ENCODE results near the gene NFAM1.

The NFAM1 gene

DNA sequence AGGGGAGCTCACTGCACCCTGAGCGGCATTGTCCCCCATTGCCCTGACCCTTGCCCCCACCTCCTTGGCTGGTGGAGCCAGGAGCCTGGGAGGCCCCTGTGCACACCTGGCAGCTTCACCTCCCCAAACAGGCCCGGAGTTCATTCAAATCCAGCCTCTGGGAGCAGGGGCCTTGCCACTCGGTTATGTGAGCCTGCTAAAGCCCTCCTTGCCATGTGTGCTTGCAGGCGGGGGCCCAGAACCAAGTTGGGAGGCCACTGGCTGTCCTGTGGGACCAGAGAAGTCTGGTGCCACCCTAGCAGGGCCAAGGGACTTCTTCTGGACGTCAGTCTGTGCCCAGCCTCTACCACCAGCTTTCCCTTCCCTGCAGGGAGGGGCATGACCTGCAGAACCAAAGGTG is 48.9 kb downstream of the NFAM1 start:
- no peak for DNase-seq (ENCODE audit: low read depth)

- no peak for DNase-seq (ENCODE audit: low read depth)
These were observed 51.2 kb downstream of the NFAM1 start for GRCh38 chr22:42380769-42381551.

DNA sequence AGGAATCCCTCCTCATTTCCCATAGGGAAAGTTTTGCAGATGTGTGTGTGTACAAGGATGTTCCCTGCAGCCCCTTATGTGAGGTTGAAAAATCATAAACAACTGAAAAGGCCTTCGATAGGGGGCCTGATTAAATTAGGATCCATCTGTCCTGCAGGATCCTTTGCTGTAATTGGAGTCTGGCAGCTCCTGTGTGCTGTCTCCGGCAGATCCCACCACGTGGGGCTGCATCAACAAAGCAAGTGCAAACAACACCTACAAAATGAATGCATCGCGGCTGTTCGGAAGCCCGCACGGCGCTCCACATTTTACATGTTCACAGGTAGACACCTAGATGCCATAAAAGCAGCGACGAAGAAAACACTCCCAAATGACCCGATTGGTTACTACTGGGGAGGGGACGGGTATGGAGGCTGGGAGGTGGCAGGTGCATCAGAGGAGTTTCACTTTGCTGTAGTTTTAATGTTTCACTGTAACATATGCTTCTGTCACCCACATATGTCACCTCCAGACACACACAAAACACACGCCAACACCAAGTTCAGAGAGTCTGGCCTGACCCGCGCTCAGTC is 52.2 kb downstream of the NFAM1 start:
- no peak for DNase-seq (ENCODE audit: low read depth)

DNA sequence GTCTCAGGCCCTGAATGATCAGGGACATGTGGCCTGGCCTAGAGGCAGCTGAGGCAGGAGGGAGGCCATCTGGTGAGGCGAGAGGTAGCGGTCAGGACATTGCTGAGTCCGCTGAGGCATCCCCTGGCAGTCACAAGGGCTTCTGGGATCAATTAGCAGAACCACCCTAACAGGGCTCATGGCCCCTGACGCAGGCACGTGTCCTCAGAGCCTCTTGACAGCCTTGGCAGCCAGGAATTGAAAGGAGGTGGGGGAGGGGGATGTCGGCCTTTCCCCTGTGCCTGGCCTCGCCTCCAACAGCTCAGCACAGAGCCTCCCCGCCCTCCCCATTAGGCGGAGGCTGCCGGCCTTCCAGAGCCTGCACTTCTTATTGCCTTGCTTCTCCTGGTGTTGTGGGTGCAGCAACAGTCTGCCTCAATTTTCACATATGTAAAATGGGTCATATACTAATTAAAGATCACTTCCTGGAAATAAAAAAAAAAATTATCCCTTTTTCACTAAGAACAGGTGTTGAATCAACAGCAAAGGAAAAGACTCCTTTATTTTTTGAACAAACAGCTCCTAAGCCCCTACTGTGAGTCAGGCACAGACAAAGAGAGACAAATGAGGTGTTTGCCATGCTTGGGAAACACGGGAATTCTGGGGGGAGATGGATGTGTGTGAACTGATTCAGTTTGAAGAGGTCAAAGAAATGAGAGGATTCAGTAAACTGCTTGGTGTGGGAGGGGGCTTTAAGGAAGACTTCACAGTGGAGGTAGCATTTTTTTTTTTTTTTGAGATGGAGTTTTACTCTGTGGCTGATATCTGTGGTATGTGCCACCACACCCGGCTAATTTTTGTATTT is 55.3 kb downstream of the NFAM1 start:
- peak; percentile 95 for DNase-seq (ENCODE audit: low read depth)

DNA sequence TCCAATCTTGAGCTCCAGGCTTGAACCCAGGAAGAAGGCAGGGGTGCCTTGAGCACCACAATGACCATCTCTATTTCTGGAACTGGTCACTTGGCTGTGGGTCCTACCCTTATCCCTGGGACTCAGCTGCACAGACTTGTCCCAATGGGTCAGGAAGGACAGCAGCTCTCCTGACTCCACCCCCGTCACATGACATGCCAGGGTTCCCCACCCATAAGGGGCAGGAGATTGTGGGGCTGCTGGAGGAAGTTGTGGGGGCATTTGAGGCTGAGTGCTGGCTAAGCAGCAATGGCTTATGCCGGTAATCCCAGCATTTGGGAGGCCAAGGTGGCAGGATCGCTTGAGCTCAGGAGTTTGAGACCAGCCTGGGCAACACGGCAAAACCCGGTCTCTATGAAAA is 56.2 kb downstream of the NFAM1 start:
- no peak for DNase-seq (ENCODE audit: low read depth)

GRCh38 chr22:42372976-42373375 is 59.2 kb downstream of the NFAM1 start:
- DNase-seq (ENCODE audit: low read depth) = no peak

DNA sequence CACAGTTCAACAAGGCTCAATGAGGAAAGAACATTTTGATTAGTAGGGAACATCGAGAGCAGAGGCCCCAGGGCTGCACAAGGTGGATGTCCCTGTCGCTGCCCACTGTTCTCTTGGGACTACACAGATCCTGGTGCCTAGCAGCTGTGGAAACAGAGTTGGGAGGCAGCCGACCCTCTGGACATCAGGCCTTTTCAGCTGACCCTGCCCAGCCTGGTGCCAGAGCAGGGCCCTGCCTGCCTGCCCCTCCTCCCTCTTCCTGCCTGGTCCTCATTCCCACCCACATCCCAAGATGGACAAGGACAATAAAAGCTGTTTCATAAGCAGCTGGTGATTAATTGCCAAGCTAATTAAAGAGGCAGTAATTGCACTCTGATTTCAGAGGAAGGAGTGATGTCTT is 60.7 kb downstream of the NFAM1 start:
- no peak for DNase-seq (ENCODE audit: low read depth)

DNA sequence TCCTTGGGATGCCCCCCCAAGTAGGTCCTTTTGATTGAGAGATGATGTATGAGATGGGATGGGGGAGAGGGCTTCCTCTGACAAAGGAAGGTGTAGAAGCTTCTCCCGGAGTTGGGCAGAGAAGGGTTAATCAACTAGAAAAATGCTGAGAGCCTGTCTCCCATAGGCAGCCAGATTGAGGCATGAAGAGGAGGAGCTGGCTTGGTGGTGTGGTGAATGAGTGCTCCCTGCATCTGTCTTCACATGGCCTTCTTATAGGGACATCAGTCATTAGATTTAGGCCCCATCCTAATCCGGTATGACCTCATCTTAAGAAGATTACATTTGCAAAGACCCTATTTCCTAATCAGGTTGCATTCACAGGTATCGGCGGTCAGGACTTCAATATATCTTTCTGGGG is 61.1 kb downstream of the NFAM1 start:
- DNase-seq (ENCODE audit: low read depth) = no peak

DNA sequence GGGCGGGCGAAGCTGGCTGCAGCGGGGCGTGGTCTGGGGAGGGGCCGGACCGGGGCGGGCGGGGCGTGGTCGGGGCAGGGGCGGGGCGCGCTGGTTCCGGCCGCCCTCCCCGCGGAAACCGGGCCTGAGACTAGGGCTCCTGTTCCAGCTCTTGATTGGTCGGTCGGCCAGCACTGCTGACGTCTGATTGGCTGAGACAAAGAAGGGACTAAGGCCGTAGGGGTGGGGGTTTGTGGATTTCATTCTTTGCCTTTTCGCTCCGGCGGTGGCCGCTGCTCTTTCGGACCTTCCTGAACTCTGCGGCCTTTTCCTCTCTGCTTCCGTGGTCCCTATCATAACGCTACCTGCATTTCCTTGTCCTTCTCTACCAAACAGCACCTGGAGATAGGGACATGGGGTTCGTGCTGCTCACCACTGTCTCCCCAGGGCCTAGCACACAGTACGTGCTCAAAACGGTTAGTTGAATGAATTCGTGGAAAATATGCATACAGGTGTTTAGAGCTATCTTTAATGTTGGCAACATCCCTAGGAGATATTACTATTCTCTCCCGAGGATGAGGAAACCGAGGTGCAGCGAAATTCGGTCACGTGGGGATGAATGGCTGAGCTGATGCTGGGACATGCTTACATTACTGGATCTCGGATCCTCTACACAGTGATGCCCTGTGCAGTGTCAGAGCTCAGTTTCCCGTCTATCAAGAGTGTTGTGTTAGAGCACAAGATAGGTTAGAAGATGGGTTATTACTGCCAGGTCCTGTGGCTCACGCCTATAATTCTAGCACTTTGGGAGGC is 62.8 kb downstream of the NFAM1 start:
- peak; percentile 87 for DNase-seq (ENCODE audit: low read depth)

GRCh38 chr22:42368379-42369249 is 63.6 kb downstream of the NFAM1 start:
- no peak for DNase-seq (ENCODE audit: low read depth)

DNA sequence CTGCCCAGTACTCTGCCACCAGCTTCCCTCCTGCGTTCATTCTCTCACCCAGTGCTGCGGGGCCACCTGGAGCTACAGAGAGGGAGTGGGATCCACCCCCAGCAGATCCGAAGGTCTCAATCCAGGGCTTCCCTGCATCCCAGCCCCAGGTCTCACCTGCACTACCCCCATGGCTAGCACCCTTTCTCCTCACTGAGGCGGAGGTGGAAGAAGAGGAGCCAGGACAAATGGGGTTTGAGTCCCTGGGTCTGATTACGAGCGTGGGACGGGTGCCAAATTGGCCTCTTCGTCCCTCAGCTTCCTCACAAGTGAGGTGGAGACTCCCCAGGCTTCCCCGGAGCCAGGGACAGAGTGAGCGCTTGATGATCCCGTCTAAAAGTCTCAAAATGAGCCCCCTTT is 64.2 kb downstream of the NFAM1 start:
- no peak for DNase-seq (ENCODE audit: low read depth)

DNA sequence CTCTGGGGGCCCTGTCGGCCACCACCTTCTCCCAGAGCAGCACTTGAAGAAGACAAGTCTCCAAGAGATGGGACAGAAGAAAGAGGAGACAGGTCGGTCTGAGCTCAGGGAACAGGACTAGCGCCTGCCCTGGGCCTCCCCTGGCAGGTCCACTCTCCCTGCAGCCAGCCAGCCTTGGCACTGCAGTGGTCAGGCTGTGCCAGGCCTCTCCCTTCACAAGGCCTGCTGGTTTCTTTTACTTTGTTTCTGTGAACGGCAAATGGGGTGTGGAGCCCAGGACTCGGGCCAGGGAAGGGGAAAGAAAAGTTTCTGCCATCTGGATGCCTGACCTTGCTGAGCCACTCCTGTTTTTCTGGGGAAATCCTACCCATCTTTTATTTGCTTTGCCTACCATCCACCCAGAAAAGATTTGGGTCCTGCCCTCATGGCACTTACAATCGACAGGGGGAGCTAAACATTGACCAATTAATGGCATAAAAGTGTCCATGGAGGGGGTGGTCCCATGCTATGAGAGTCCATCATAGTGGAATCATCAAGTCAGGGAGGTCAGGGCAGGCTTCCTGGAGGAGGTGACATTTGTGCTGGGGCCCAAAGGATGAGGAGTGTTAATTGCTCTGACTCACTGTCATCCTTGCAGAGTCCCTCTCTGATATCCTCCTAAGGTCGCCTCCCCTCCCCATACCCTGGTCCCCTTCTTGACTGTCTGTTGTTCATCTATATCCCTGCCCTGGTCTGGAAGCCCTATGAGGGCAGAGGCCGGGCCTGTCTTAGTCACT is 65.2 kb downstream of the NFAM1 start:
- DNase-seq (ENCODE audit: low read depth) = peak; percentile 26

DNA sequence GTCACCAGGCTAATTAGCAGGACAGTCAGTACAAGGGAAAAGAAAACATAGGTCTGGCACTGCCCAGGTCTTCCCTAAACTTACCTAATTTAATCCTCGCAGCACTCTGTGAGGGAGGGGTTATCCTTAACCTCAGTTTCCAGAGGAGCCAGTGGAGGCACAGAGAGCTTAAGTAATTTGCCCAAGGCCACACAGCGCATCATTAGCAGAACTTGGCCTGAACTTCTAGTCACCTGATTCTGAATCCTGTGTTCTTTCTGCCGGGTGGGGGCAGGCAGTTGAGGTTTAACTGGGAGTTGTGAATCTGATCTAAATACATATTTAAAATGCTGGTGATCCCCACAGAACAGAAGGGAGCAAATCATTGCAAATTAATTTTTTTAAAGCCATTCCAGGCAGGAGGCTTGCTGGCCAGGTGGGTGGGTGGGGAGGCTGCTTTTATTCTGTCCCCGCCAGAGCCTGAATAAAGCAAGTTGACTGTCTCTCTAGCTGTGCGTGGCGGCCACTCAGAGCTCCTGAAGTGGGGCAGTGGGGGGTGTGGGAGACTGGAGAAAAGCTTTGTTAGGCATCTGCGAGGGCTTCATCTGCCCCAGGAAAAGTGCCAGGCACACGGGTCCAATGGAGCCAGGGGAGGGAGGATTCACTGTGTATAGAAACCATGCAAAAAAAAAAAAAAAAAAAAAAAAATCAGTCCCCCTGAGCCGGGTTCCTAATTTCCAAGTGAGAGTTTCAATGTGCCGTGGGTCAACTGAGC is 66.1 kb downstream of the NFAM1 start:
- DNase-seq (ENCODE audit: low read depth) = no peak

- no peak for DNase-seq (ENCODE audit: low read depth)
These were observed 66.9 kb downstream of the NFAM1 start for GRCh38 chr22:42365111-42365865.

DNA sequence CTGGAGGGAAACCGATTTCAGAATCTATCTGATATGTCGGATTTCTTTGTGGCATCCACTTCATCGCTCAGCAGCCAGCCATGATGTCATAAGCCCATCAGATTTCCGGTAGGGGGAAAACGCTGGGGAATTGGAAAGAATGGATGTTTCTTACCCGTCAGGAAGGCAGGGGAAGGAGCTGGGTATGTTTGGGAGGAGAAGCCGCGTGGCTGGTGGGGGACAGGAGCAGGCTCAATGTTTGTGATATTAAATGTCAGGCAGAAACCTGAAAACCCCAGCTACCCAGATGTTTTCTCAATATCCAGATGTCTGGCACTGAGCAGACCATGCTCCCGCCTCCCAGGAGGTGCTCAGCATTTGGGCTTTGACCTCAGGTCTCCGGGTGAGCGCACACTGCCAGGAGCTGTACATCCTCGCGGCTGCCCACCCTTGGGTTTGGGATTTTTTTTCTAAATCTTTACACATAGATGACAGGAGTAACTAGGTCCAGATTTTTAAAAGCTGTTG is 67.5 kb downstream of the NFAM1 start:
- peak; percentile 82 for DNase-seq (ENCODE audit: low read depth)

- DNase-seq (ENCODE audit: low read depth) = no peak
These were observed 68.3 kb downstream of the NFAM1 start for GRCh38 chr22:42363892-42364291.

- no peak for DNase-seq (ENCODE audit: low read depth)
These were observed 70.7 kb downstream of the NFAM1 start for GRCh38 chr22:42361523-42361922.

- no peak for DNase-seq (ENCODE audit: low read depth)
These were observed 71.9 kb downstream of the NFAM1 start for GRCh38 chr22:42360348-42360747.
